GM13976 (cell line): ENCODE measurements around the gene VPS11.
"Not testable (repeated sequence)": the region's sequence is repeated elsewhere in the genome, so short reads cannot be mapped to it uniquely, and the experiment has no call there.

Source experiments
- DNase-seq: peaks from one replicate; pipeline ENCODE4 v3.0.0; 2012; ENCODE audit warnings: low spot score
- in situ Hi-C: fragments of 300-500 bp; cut with MboI; formaldehyde crosslinking; loops from one replicate; pipeline ENCODE4 v1.12.0; 2022; ENCODE audit warnings: low sequenced_read_pairs, mixed read lengths, inconsistent platforms; ENCODE audit not compliant: unreplicated experiment
- TF ChIP-seq, protein P1 (sequence below): IDR thresholded peaks from 2 replicates; pipeline ENCODE4 v1.5.1; 2012; ENCODE audit warnings: borderline replicate concordance, mild to moderate bottlenecking; ENCODE audit not compliant: insufficient read depth; ENCODE audit errors: extremely low read depth, missing control alignments, control extremely low read depth

The VPS11 gene

DNA sequence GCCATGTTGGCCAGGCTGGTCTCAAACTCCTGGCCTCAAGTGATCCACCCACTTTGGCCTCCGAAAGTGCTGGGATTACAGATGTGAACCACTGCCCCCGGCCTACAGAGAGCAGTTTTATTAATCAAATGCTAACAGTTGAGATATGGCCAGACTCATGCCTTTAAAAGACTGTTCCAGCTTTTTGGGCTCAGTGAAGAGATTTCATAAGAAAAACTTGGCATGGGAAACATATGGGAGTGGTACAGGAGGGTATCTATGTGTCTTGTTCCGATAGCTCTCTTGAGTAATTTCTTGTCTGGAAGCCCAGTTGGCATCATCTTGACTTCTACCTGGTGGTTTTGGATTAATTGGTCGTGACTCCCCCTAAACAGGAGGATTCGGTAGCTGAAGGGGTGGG, 28.7 kb upstream of the VPS11 start:
- in situ Hi-C loops, result no loop called here
- TF ChIP-seq, protein P1, sequence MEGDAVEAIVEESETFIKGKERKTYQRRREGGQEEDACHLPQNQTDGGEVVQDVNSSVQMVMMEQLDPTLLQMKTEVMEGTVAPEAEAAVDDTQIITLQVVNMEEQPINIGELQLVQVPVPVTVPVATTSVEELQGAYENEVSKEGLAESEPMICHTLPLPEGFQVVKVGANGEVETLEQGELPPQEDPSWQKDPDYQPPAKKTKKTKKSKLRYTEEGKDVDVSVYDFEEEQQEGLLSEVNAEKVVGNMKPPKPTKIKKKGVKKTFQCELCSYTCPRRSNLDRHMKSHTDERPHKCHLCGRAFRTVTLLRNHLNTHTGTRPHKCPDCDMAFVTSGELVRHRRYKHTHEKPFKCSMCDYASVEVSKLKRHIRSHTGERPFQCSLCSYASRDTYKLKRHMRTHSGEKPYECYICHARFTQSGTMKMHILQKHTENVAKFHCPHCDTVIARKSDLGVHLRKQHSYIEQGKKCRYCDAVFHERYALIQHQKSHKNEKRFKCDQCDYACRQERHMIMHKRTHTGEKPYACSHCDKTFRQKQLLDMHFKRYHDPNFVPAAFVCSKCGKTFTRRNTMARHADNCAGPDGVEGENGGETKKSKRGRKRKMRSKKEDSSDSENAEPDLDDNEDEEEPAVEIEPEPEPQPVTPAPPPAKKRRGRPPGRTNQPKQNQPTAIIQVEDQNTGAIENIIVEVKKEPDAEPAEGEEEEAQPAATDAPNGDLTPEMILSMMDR, result no peak
- no peak for DNase-seq

DNA sequence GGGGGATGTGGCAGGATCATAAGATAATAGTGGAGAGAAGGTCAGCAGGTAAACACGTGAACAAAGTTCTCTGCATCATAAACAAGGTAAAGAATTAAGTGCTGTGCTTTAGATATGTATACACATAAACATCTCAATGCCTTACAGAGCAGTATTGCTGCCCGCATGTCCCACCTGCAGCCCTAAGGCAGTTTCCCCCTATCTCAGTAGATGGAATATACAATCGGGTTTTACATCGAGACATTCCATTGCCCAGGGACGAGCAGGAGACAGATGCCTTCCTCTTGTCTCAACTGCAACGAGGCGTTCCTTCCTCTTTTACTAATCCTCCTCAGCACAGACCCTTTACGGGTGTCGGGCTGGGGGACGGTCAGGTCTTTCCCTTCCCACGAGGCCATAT, 28.1 kb upstream of the VPS11 start:
- DNase-seq, in situ Hi-C loops: not testable (repeated sequence)

DNA sequence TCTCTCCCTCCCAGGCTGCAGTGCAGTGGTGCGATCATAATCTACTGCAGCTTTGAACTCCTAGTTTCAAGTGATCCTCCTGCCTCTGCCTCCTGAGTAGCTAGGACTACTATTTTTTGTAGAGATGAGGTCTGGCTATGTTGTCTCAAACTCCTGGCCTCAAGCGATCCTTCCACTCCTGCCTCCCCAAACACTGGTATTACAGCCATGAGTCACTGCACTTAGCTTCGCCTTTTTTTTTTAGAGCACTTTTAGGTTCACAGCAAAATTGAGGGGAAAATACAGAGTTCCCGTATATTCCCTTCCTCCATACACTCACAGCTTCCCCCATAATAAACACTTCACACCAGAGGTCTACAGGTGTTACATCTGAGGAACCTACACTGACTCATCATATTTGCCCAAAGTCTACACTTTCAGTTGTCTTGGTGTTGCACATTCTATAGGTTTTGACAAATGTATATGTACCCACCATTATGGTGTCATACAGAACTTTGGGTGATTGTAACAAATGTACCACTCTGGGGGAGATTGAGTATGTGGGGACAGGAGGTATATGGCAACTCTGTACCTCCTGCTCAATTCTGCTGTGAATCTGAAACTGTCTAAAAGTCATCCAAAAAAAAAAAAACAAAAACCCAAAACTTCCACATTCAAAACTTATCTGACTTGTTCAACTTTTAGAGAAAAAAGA, 25.6 kb upstream of the VPS11 start:
- in situ Hi-C loops, result no loop called here
- TF ChIP-seq, protein P1, result no peak
- no peak for DNase-seq

DNA sequence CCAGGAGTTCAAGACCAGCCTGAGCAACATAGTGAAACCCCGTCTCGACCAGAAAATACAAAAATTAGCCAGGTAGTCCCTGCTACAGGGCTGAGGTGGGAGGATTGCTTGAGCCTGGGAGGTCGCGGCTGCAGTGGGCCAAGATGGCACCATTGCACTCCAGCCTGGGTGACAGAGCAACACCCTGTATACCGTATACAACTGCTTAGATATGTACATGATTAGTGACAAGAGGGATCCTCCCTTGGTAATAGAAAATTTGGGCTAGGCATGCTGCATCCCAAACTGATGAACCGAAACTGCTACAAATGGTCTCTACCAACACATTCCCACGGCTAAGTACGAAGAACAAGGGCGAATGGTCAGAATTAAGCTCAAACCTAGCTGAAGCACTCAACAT, 24.7 kb upstream of the VPS11 start:
- in situ Hi-C loops, result no loop called here
- DNase-seq, result no peak
- TF ChIP-seq, protein P1, result no peak

DNA sequence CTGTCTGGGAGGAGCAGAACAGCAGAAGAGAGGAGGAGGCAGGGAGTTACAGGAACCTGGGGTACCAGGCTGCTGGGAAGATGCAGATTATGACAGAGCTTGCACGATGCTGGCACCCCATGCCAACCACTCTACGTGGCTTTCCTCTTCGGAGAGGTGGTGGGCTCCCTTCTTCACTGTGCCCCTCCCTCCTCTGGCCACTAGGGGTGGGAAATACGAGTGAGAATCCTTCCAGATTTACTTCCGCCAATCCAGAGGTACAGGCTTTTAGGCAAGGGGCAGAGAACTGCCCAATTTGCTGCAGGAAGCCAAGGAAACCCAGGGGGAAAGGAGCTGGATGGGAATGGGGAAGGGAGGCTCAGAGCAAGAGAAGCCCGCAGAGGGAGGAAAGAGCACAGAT, 22.9 kb upstream of the VPS11 start:
- in situ Hi-C loops, result no loop called here
- TF ChIP-seq, protein P1, result no peak
- no peak for DNase-seq

DNA sequence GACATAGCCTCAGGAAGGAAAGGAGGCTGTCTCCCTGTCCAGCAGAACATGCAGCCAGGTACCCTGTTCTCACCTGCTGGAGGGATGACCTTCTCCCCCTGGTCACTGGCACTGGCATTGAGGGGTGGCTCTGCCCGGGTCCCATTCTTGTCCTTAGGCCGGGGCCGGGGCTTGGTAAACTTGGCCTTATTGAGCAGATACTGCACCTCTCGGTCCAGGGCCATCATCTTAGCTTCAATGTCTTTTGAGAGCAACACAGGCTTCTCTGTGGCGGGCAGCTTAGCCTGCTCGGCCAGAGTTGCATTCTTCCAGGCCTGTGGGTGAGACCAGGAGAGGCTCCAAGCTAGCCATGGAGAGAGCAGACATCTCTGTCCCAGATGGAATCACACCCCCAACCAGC, 21.1 kb upstream of the VPS11 start:
- in situ Hi-C loops, result no loop called here
- no peak for DNase-seq
- TF ChIP-seq, protein P1, result no peak

DNA sequence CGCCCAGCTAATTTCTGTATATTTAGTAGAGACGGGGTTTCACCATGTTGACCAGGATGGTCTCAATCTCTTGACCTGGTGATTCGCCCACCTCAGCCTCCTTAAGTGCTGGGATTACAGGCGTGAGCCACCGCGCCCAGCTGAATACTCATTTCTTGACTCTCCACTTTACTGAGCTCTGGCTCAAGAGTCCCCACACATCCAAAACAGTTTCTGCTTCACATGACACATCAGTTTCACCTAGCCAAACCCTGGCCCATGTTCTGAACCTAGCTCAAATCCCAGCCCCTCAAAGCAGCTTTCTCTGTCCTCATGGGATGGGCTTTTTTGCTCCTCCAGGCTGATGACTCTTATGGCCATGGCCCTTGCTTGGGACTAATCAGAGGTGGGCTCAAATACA, 20.4 kb upstream of the VPS11 start:
- TF ChIP-seq, protein P1, result no peak
- in situ Hi-C loops, result no loop called here
- DNase-seq, result no peak
